ENCODE measurements around the gene GSTM3.
"Not testable (repeated sequence)": the region's sequence is repeated elsewhere in the genome, so short reads cannot be mapped to it uniquely, and the experiment has no call there.

- not testable (repeated sequence) for TF ChIP-seq CTCF (IDR thresholded peaks at IDR 0.05; ENCODE audit: poor library complexity); EZH2 (IDR thresholded peaks at IDR 0.05; ENCODE audit: borderline replicate concordance); EZH2phosphoT487 (IDR thresholded peaks at IDR 0.05; ENCODE audit: low read depth, severe bottlenecking, unreplicated experiment)
Observed at GRCh38 chr1:109711593-109712320, 29.1 kb downstream of the GSTM3 start, which contains the start of gene GSTM5.
